GM19193 (cell line): ENCODE measurements around the gene HOXB4.

ENCODE experiments used
- POLR2A ChIP-seq: IDR thresholded peaks from 4 replicates; pipeline ENCODE4 v1.6.1; 2011; ENCODE audit not compliant: insufficient read depth, insufficient read length; ENCODE audit errors: extremely low read depth

The HOXB4 gene

GRCh38 chr17:48577946-48578615 lies at the start of gene HOXB4:
HOXB4 (minus strand) TSS chr17:48578350; CDS start chr17:48578319, 31 bp downstream.
- peak; percentile 3 for TF ChIP-seq POLR2A

- no peak for TF ChIP-seq POLR2A
These were observed 49.0 kb upstream of the HOXB4 start for GRCh38 chr17:48627118-48627597.

- TF ChIP-seq POLR2A: no peak
These were observed 48.3 kb upstream of the HOXB4 start, which contains the start of gene HOXB9 for GRCh38 chr17:48626245-48627117. HOXB9 (minus strand) TSS chr17:48626358; CDS start chr17:48626269, 89 bp downstream.

DNA sequence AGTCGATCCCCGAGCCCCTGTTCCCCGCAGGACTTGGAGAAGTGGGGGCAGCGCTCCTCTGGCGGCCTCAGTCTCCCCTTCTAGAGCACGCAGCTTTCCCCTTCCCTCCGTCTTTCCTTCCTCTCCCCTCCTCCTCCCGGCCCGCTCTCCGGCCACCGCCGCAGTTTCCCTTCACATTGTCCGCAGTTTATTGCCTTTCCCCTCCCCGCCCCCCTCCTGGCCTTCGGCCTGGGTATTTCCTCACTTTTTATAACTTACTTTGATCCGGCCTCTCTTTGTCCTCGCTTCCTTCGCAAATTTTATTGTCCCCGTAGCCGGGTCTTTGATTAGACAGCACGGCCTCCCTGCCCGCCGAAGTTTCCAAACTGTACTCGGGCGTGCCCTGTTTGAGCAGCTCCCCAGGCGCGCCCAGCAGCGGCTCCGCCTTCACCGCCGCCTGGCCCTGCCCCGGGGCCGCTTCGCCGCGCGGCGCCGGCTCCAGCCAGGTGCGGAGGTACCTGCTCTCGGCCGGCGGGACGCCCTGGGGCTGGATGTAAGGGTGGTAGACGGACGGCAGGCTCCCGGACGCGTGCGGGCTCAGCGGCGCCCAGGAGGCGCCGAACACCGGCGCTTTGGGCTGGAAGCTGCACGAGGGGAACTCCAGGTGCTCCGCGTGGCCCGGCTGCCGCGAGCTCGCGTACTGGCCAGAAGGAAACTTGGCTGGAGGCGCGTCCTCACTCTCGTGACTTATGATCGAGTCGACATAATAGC lies 47.5 kb upstream of the HOXB4 start:
- no peak for TF ChIP-seq POLR2A

DNA sequence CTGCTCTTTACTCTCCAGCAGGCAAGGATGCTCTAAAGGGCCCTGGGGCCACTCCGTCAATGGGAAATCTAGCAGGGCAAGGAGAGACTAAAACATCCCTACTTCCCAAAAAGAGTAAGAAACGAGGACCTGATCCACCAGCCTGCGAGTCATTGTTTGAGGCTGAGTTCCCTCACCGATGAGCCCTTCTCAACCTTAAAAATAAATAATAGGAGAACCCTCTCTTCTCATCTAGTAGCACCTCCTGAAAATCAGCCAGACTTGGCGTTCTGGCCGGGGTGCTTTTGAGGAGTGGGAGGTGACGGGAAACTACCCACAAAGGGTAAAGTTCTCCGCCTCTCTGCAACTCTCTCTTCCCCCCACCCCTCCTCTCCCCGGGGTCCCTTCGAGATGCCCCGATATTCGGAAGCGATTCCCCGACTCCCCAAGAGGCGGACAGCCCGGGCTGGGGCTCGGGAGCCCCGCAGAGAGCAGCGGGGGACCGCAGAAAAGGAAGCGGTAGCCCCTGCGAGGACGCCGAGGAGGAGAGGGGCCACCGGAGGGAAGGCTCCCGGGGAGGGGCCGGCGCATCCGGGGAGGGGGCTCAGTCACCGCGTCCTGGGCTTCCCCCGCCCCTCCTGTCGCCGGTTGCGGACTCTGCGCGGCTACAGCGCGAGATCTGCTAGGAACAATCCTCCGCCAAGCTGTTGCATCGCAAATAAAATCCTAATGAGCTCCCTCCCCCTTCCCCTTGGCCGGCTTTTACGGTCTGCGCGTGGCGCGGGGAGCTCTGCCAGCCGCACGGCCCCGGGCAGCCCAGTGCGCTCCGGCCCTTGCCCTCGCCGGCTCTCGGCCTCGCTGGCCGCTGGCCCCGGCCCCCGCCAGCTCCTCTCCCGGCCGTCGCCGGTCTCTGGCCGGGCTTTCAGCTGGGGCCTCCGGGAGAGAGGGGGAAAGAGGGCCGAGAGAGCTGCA lies 46.7 kb upstream of the HOXB4 start:
- no peak for TF ChIP-seq POLR2A

- TF ChIP-seq POLR2A: no peak
These were observed 46.0 kb upstream of the HOXB4 start for GRCh38 chr17:48624118-48624517.

GRCh38 chr17:48623583-48623982 lies 45.4 kb upstream of the HOXB4 start:
- no peak for TF ChIP-seq POLR2A

DNA sequence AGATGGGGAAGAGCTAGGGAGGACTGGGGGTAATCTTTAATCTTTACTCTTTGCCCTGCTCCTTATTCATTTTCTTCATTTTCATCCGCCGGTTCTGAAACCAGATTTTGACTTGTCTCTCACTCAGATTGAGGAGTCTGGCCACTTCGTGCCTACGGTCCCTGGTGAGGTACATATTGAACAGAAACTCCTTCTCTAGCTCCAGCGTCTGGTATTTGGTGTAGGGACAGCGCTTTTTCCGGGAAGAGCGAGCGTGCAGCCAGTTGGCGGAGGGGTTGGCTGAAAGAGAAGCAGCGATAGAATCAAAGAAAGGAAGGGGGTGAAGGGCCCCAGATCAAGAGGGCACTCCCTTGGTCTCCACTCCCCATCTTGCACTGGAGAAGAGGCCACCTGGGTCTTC lies 44.7 kb upstream of the HOXB4 start:
- no peak for TF ChIP-seq POLR2A

DNA sequence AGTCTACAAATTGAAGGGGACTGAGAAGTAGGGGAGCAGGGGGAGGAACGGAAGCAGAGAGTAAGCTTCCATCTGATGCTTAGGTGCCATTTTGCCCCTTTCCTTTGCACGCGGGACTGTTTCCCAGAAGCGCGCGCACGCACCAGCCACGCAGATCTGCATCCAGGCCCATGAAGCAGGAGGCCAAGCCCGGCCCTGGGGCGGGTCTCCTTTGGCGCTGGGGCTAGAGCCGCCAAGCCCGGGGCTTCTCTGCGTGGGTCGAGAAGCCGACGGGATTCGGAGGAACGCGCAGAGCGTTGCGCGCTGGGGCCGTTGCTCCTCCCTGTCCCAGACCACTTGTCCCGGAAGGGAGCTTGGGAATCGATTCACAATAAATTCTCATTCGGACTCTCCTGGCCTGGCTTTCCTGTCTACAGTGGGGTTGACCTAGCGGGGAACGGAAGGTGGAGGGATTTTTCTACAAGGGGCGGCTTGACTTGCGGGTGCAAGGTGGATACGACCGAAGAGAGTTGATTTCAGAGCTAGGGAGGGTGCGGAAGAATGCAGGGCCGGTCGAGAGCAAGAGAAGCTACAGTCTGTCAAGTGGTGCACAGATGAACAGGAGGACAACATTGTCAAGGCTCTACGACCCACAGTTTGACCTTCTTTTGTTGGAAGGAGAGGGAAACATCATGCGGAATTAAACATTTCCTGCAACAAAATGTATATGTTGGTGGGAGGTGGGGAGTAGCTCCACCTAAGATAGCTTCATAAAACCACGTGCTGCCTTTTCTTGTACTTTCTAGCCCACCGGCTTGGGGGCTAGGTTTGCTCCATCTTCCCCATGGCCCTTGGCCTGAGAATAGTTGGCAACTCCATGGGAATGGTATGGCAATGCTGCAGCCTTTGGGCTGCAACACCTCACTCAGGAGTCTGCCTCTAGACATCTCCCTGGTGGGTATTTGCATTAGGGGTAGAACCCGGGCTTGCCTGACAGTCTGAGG lies 43.6 kb upstream of the HOXB4 start:
- TF ChIP-seq POLR2A: no peak

DNA sequence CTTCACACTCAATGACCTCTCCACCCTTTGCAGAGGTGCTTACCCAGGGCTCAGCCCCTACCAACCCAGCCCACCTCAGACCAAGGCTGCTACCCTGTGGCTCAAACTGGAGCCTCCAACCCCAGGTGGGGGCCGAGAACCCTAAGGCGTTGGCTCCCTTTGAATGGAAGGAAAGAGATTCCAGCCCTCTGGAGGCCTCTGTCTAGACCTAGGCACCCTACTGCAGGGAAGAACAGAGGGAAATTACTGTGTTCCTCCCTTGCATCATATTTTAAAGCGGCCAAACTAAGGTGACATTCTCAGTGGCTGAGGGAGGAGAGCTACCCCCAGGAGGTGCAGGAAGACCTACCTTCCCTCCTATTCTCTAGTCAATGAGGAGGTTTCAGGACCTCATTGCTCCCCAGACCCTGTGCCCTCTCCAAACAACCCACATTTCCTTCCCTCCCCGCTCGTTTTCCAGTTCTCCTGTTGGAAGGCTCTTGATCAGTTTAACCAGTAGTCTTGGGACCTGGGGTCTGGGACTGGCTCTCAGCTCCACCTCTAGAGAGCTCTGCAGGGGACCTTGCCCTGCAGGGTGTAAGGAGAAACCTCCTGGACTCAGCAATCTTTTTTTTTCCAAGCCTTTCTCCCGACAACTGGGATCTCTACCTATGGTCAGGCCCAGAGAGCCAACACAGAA lies 42.5 kb upstream of the HOXB4 start:
- no peak for TF ChIP-seq POLR2A

DNA sequence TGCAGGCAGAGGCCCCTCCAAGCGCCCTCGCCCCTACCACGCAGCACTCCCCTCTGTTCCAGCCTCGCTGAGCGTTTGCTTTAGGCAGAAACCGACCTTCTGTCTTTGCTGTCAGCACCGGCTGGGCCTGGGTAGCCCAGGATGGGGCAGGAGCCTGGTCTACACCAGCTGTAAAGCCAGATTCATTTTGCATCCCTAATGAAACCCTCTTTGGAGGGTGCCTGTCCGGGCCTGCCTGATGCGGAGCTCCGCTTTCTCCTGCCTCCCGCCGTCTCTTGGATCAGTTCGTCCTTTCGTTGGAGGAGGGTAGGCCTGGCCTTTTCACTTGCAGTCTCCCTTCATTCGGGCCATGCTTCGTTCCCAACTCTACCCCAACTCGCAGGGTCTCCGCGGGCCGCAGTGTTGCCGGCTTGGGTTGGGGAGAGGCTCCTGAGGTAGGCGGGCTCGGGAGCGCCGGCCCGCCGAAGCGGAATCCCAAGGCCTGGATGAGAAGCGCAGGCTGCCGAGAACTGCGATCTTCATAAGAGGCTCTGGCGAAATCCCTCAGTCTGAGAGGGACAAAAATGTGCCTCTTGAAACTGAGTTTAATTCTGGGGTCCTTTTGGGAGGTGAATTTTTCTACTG lies 41.8 kb upstream of the HOXB4 start:
- TF ChIP-seq POLR2A: no peak

DNA sequence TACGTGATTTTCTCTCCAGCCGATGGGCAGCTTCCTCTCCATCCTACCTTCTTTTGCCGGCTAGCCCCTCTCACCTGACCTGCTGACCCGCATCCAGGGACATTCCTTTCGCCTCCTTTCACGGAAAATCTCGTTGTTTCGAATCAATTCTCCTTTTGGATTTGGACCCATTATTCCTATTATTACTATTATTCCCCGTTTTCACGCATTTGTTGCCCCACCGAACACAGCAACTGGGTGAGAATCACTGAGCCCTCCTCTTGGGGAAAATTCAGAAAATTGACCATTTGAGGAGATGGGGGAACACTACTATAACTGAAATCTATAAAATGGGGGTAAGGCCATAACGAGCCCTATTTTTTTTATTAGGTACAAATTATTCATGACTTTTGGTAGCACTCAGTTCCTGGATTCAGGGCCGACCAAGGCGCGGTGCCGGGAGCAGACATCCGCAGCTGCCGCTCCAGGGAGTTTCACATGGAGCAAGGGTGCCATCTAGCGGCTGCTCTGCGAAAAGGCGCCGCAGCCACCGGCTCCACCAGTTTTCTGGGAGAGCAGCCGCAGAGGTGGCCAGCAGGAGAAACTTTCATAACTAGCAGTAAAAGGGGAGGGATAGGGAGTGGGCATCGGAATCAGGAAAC lies 40.2 kb upstream of the HOXB4 start:
- TF ChIP-seq POLR2A: no peak
